ENCODE measurements around the gene MATK. TPM values are rescaled to one million over a fixed set of nuclear protein-coding genes. Genes with fewer than 3 reads are reported as not detected.

Gene MATK
- polyA plus RNA-seq, 1 donor: 4.9 TPM

- Histone ChIP-seq H3K4me3 (ENCODE audit: low read length) (no peak overlapping the region), H3K27ac (ENCODE audit: low read length) (no peak overlapping the region), H3K36me3 (ENCODE audit: control insufficient read depth, insufficient read depth, low read length) (no peaks in the 10 kb centered on the region), H3K27me3 (ENCODE audit: control insufficient read depth, insufficient read depth, low read length) (peaks cover 5% of the 10 kb centered on the region), H3K9me3 (ENCODE audit: control insufficient read depth, low read depth, low read length) (peaks cover 30% of the 10 kb centered on the region), H3K4me1 (ENCODE audit: control insufficient read depth, insufficient read depth, low read length) (no peaks in the 10 kb centered on the region)
- DNase-seq: no peak
- WGBS (ENCODE audit: insufficient coverage, low lambda C conversion rate): no CpG with 5 or more reads among the region's 44 CpGs
These were observed 7.1 kb downstream of the MATK start for GRCh38 chr19:3778899-3779723.

- Histone ChIP-seq H3K4me3 (ENCODE audit: low read length) (no peak overlapping the region), H3K36me3 (ENCODE audit: control insufficient read depth, insufficient read depth, low read length) (no peaks in the 10 kb centered on the region), H3K27ac (ENCODE audit: low read length) (no peak overlapping the region), H3K4me1 (ENCODE audit: control insufficient read depth, insufficient read depth, low read length) (no peaks in the 10 kb centered on the region), H3K9me3 (ENCODE audit: control insufficient read depth, low read depth, low read length) (peaks cover 28% of the 10 kb centered on the region), H3K27me3 (ENCODE audit: control insufficient read depth, insufficient read depth, low read length) (no peaks in the 10 kb centered on the region)
- no peak for DNase-seq
- WGBS (ENCODE audit: insufficient coverage, low lambda C conversion rate): no CpG with 5 or more reads among the region's 37 CpGs
These were observed 7.9 kb downstream of the MATK start for GRCh38 chr19:3778104-3778867.

- DNase-seq: no peak
- Histone ChIP-seq H3K4me3 (ENCODE audit: low read length) (no peak overlapping the region), H3K4me1 (ENCODE audit: control insufficient read depth, insufficient read depth, low read length) (no peaks in the 10 kb centered on the region), H3K9me3 (ENCODE audit: control insufficient read depth, low read depth, low read length) (peaks cover 14% of the 10 kb centered on the region), H3K36me3 (ENCODE audit: control insufficient read depth, insufficient read depth, low read length) (no peaks in the 10 kb centered on the region), H3K27ac (ENCODE audit: low read length) (no peak overlapping the region), H3K27me3 (ENCODE audit: control insufficient read depth, insufficient read depth, low read length) (no peaks in the 10 kb centered on the region)
- 100% methylated on average over 1 of the region's 1 CpG for WGBS (ENCODE audit: insufficient coverage, low lambda C conversion rate)
These were observed 9.6 kb downstream of the MATK start for GRCh38 chr19:3776479-3777040.

GRCh38 chr19:3775831-3776230 lies 10.3 kb downstream of the MATK start:
- Histone ChIP-seq H3K36me3 (ENCODE audit: control insufficient read depth, insufficient read depth, low read length) (no peaks in the 10 kb centered on the region), H3K9me3 (ENCODE audit: control insufficient read depth, low read depth, low read length) (peaks cover 11% of the 10 kb centered on the region), H3K27ac (ENCODE audit: low read length) (no peak overlapping the region), H3K27me3 (ENCODE audit: control insufficient read depth, insufficient read depth, low read length) (no peaks in the 10 kb centered on the region), H3K4me3 (ENCODE audit: low read length) (no peak overlapping the region), H3K4me1 (ENCODE audit: control insufficient read depth, insufficient read depth, low read length) (no peaks in the 10 kb centered on the region)
- no peak for DNase-seq
- no CpG with 5 or more reads among the region's 5 CpGs for WGBS (ENCODE audit: insufficient coverage, low lambda C conversion rate)

DNA sequence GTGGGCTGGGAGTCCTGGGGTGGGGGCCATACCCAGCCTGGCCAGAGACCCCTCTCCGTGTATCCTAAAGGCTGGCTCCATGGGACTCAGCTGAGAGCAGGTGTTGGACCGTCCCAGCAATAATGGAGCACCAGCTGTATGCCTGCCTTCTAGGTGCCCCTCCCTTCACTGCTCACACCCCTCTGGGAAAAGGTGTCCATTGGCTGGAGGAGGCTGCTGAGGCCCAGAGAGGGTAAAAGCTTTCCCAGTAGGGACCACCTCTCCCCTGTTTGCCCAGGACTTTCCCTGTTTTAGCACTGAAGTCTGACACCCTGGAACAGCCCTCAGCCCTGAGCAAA lies 10.8 kb downstream of the MATK start:
- Histone ChIP-seq H3K27ac (ENCODE audit: low read length) (no peak overlapping the region), H3K36me3 (ENCODE audit: control insufficient read depth, insufficient read depth, low read length) (no peaks in the 10 kb centered on the region), H3K4me1 (ENCODE audit: control insufficient read depth, insufficient read depth, low read length) (no peaks in the 10 kb centered on the region), H3K27me3 (ENCODE audit: control insufficient read depth, insufficient read depth, low read length) (no peaks in the 10 kb centered on the region), H3K4me3 (ENCODE audit: low read length) (no peak overlapping the region), H3K9me3 (ENCODE audit: control insufficient read depth, low read depth, low read length) (peaks cover 8% of the 10 kb centered on the region)
- DNase-seq: no peak
- WGBS (ENCODE audit: insufficient coverage, low lambda C conversion rate): no CpG with 5 or more reads among the region's 2 CpGs

DNA sequence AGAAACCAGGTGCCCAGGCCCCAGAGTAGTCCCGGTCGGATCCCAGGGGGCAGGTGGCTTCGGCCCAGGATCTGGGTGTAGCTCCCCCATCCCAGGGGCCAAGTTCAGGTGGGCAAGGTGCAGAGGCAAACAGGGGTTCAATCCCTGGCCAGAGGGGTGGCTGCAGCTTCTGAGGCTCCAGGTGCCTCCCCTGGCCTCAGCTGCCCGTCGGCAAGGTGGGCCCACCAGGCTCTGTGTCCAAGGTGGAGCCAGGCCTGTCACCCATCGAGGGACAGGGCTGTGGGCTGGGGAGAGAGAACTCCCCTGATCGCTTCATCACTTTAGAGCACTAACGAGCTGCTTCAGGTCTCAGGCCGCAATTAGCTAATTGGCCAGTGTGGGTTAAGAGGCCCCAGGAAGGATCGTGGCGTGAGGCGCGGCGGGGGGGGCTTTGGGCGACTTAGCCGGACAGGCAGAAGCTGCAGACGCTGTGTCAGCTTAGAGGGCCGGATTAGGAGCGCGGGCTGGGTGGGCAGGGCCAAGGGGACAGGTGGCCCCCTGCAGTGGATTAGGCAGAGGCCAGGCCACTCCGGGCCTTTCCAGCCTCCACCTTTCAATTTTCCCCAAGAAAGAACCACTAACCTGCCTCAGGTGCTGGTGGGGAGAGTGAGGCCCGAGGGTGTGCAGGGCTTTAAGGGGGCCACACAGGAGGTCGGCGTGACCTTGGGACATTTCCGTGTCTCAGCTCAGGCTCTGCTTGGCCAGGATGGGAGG lies 11.4 kb downstream of the MATK start:
- DNase-seq: no peak
- WGBS (ENCODE audit: insufficient coverage, low lambda C conversion rate): no CpG with 5 or more reads among the region's 25 CpGs

GRCh38 chr19:3773814-3774515 lies 12.2 kb downstream of the MATK start:
- H3K4me1 ChIP-seq (ENCODE audit: control insufficient read depth, insufficient read depth, low read length): no peaks in the 10 kb centered on the region
- H3K4me3 ChIP-seq (ENCODE audit: low read length): no peak overlapping the region
- peaks cover 5% of the 10 kb centered on the region for H3K9me3 ChIP-seq (ENCODE audit: control insufficient read depth, low read depth, low read length)
- no peak for DNase-seq
- no peaks in the 10 kb centered on the region for H3K27me3 ChIP-seq (ENCODE audit: control insufficient read depth, insufficient read depth, low read length)
- no peak overlapping the region for H3K27ac ChIP-seq (ENCODE audit: low read length)
- no CpG with 5 or more reads among the region's 12 CpGs for WGBS (ENCODE audit: insufficient coverage, low lambda C conversion rate)
- H3K36me3 ChIP-seq (ENCODE audit: control insufficient read depth, insufficient read depth, low read length): no peaks in the 10 kb centered on the region

More for the DNA sequence above, 11.4 kb downstream of the MATK start:
- Histone ChIP-seq H3K27me3 (ENCODE audit: control insufficient read depth, insufficient read depth, low read length) (no peaks in the 10 kb centered on the region), H3K9me3 (ENCODE audit: control insufficient read depth, low read depth, low read length) (peaks cover 8% of the 10 kb centered on the region), H3K4me1 (ENCODE audit: control insufficient read depth, insufficient read depth, low read length) (no peaks in the 10 kb centered on the region), H3K4me3 (ENCODE audit: low read length) (no peak overlapping the region), H3K36me3 (ENCODE audit: control insufficient read depth, insufficient read depth, low read length) (no peaks in the 10 kb centered on the region), H3K27ac (ENCODE audit: low read length) (no peak overlapping the region)

DNA sequence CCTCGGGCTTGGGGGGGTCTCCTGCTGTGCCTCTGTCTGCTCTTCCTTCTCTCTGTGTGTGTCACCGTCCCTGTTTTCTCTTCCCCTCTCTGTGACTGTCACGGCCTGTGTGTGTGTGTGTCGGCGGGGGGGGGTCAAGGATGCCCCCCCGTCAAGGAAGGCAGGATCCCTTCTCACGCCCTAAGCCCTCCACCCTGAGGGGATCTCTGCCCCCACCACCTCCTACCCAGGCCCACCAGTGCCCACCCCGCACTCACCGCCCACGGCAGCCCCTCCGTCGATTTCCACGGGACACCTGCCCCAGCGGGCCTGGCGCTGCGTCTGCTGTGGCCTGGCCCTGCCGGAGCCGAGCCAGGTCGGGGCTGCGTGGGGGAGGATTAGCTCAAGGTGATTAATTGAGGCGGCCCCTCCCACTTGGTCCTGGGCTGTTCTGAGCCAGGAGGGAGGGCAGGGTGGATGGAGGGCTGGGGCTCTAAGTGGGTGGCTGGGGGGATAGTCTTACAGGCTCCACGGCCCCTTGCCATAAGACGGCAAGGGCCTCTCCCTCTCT lies 14.2 kb downstream of the MATK start, which contains the start of gene RAX2:
RAX2 (minus strand) TSS at position 323 of the 550 bp plus-strand sequence. CDS start 486 bp downstream, outside the sequence.
- H3K27ac ChIP-seq (ENCODE audit: low read length): no peak within 1 kb of the TSS
- H3K4me3 ChIP-seq (ENCODE audit: low read length): no peak within 1 kb of the TSS
- no peak for DNase-seq
- H3K4me1 ChIP-seq (ENCODE audit: control insufficient read depth, insufficient read depth, low read length): peaks cover 3% of the 10 kb centered on the region
- no CpG with 5 or more reads among the region's 23 CpGs for WGBS (ENCODE audit: insufficient coverage, low lambda C conversion rate)
- peaks cover 9% of the 10 kb centered on the region for H3K36me3 ChIP-seq (ENCODE audit: control insufficient read depth, insufficient read depth, low read length)
- H3K27me3 ChIP-seq (ENCODE audit: control insufficient read depth, insufficient read depth, low read length): no peaks in the 10 kb centered on the region
- H3K9me3 ChIP-seq (ENCODE audit: control insufficient read depth, low read depth, low read length): no peaks in the 10 kb centered on the region

DNA sequence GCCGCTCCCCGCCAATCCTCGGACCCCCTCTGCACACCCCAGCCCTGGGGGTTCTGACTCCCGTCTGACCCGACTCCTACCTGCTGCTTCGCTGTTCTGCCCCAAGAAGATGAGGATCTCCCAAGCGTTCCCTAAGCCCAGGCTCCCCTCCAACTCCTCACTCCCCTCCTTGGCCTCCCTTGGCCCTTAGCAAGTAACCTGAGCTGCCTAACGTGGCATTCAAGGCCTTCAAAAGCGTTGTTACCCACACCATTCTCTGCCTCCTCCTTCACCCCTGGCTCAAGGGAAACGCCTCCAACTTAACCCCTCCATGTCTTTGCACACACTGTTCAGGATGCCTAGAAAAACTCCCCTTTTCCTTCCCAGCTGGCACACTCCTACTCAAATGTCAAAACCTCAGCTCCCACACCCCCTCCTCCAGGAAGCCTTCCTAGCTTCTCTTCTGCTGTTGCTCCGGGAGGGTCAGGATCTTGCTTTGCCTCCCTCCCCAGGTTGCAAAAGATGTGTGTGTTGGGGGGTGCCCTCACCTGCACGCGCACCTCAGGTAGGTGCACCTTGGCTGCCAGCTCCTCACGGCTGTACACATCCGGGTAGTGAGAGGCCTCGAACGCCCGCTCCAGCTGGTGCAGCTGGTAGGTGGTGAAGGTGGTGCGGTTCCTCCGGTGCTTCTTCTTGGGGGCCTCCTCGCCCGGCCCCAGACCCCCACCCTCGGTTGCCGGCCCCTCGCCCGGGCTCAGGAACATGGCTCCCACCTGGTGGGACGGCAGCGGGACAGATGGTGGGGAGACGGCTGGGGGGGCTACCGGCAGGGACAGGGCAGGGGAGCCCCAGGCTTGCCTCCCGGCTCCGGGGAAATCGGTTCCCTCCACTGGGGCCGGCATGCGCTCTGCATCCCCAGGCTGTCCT lies 14.9 kb downstream of the MATK start:
- WGBS (ENCODE audit: insufficient coverage, low lambda C conversion rate): no CpG with 5 or more reads among the region's 35 CpGs
- no peaks in the 10 kb centered on the region for H3K27me3 ChIP-seq (ENCODE audit: control insufficient read depth, insufficient read depth, low read length)
- H3K9me3 ChIP-seq (ENCODE audit: control insufficient read depth, low read depth, low read length): no peaks in the 10 kb centered on the region
- no peak overlapping the region for H3K27ac ChIP-seq (ENCODE audit: low read length)
- no peak for DNase-seq
- no peak overlapping the region for H3K4me3 ChIP-seq (ENCODE audit: low read length)
- peaks cover 3% of the 10 kb centered on the region for H3K4me1 ChIP-seq (ENCODE audit: control insufficient read depth, insufficient read depth, low read length)
- peaks cover 16% of the 10 kb centered on the region for H3K36me3 ChIP-seq (ENCODE audit: control insufficient read depth, insufficient read depth, low read length)
